Brain pericyte (primary cell): Measurements from ENCODE around the gene ARID1B.

ENCODE experiments used
- DNase-seq: peaks from one replicate; pipeline ENCODE4 v3.0.0-alpha.2; 2012; ENCODE audit warnings: low read depth, low spot score

ARID1B gene

DNA sequence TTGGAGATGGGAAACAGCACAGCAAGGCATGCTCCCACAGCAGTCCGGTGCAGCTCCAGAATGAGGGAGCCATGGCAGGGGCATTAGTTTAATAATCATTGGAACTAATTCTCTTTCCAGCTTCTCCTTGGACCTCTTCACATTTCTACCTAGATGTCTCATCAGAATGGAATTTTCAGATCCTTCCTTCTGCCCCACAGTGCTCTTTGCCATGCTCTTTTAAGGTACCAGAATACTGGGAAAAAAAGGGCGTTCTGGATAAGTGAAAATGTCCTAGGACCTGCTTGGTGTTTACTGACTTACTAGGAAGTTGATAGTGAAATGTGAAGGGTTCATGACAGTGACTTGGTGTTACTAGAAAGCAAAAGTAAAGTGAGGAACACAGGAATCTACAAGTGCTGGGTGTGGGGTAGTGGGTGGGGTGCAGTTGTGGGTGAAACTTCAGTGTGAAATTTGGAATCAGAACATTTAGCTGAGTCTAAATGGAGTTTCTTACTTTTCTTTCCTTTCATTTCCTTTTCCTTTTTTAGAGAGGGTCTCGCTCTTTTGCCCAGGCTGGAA lies 207.1 kb downstream of the ARID1B start:
- DNase-seq: no peak

DNA sequence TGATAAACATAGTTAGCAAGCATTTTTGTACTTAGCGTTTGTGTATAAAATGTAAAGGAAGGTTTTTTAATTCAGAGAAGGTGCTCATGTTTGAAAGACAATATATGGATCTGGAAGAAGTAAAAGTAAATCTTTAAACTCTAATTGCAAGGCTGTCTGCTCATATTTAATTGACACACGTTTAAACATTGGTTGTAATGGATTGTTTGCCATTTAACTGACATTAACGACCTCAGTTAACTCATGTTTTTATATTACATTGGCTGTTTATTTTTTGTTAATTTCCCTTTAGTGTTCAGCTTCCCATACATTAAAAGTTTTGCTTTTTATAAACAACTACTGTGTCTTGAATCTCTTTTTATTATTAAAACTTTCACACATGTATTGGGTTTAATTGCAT lies 208.1 kb downstream of the ARID1B start:
- DNase-seq: no peak

DNA sequence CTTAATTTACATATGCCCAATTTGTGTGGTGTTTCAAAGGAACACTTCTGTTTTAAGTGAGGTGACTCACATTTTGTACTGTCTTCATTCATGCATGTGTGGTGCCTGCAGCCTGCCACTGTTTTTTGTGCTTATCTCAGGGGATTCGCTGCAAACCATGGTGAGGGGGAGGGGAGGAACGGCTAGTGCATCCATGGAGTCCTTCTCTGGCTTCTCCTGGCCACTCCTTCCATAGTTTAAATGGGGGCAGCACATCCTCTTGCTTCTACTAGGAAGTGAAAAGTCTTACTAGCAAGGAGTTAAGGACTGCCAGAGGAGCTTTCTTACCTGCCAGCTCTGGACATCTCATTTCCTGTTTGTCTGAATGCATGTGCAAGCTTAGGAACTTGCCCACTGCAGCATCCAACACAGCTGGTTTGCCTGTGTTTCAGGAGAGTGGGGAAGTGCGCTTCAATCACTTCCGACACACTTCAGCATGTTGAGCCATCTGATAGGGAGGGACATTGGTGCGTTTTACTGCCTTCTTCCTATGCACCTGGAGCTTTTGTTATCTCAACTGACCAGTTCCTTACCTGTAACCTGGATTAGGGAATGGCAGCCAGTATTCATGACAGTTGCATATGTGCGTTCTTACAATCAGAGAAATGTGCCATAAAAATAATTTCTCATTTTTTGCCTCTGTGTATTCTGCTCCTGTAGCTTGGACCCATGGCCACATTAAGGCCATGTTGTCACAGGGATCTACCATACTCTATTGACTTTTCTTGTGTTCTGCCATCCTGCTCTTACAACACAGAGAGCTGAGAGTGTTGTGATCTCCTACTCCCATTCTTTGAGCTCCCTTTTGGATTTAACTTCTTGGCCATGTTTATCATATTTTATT lies 211.3 kb downstream of the ARID1B start:
- DNase-seq: no peak

DNA sequence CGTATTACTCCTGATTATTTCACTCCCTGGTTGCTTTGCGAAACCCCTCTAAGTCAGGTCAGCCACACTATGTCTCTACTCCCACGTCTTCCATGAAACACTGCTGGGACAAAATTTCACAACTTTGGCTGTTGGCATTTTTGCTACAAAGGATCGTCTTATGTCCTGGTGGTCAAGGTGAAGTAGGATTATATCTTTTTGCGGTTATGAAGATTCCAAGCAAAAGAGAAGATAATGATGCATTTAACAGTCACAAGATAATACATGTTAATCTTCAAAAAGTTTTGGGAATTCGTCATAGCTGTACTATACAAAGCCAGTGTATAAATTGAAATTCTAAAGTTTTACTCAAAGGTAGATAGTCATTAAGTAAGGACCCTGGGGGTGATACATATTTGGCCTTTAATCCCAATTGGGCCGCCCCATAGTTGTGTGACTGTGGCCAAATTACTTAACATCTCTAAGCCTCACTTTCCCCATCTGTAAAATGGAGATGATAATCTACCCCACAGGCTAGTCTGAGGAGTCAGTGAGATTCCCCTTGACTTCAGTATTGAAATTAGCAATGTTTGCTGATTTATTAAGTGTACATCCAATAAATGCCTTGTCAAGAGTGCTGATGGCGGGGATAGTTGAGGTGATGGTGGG lies 212.1 kb downstream of the ARID1B start:
- DNase-seq: no peak

DNA sequence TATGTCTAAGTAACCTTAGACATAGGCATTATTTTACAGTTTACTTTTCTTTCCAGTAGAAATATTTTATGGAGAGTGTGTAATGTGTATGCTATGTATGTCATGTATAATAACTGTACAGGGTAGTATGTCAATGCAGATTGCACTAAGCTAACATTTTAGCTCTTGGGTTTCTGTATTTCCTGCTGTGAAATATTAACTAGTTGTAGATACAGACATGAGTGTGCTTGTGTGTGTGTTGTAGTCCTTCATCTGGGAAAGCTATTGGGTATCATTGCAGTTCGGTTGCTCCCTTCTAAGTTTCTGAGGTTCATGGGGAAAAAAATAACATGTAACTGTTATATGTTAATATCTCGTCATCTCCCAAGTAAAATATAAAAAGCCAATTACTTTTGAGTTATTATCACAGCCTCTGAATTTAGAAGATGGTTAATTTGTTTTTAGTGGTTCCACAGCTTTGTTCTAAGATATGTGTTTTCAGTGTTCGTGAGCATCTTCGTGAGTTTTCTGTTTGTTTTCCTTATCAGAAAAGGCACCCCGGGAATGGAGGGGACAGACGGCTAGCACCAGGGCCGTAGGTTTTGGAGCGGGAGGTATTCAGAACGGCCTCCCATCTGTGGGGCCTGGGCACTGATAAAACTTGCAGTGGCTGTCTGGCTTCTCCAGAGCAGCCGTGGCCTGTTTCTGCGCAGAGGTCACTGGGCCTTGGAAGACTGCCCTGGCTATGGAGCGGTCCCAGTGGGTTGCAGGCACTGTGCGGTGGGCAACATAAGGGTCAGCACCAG lies 215.0 kb downstream of the ARID1B start:
- no peak for DNase-seq

DNA sequence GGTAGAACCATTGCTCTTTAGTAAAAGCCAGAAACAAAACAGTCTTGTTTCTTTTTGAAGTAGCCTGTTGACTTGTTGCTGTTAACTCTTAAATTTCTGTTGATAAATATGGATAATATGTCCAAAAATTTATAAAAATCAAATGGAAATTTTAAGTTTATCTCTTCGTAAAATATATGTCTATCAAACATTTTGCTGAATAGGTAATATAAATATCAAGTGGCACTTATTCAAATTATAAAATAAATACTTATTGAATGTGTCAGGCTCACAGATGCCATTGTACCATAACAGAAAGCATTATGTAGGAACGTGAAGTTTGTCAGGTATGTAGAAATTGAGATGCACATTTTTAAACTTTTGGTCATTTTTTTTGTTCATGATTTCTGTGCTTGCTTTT lies 216.5 kb downstream of the ARID1B start:
- DNase-seq: no peak

DNA sequence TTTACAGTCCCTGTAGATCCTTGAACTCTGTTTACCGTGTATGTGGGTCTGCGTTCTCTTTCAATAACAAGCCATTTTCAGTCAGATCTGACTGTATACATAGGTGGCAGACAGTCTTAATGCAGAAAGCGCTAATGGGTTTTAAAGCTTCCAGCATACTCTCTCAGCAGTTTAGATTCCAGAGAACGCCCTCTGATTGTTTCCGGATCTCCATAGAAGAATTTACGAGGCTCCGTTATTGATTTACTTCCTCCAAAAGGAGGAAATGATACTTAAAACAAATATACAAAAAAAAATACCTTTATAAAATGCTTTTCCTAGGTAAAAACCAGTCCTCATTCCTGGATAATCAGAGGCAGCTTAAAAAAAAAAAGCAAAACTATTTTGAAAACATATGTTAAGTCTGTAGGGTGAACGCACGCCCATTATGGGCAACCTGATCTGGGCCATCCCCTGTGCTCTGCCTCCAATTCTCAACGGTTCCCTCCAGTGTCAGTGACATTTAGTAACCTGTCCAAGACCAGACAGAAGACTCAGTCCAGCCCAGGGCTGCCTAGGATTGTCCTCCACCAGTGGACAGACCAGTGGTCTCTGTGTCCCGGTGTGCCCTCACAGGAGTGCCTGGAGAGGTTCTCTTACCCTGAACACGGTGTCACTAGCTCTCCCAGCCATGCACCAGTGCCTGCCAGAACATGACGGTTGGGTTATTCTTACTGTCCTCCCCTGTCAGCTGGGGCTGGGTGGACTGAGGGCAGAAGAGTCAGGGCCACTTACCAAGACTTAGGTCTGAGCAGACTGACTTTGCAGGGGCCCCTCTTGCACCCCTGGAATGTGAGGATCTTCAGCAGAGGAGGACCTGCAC lies 217.3 kb downstream of the ARID1B start:
- no peak for DNase-seq

DNA sequence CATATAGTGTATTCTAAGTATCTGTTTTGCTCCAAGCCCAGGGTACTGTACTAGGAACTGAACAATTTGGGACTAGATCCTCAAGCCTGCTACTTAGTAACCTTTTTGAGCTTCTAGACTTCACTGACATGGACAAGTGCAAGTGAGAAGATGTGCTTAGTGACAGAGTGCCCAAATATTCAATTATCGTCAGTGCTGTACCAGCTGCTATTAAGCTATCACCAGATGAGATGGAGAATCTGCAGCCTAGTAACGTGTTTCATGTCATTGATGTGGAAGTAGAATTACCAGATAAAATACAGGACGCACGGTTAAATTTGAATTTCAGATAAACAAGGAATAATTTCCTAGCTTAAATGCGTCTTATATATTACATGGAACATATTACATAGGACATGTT lies 218.3 kb downstream of the ARID1B start:
- DNase-seq: no peak

DNA sequence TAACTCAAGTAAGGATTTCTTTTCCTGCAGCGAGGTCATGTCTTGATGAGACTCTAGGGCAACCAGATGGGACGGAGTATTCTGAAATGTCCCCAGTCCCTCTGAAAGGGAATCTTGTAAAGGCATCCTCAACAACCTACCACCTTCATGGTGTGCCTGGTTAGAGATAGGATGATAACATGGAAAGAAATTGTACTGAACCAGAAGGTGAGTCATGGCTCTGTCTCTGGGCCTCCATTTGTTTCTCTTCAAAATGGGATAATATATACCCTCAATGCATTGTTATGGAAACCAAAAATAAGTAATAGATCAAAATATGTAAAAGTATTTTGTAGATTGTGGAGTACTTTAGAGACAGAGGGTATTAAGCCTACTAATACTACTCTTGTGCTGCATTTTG lies 219.1 kb downstream of the ARID1B start:
- no peak for DNase-seq

DNA sequence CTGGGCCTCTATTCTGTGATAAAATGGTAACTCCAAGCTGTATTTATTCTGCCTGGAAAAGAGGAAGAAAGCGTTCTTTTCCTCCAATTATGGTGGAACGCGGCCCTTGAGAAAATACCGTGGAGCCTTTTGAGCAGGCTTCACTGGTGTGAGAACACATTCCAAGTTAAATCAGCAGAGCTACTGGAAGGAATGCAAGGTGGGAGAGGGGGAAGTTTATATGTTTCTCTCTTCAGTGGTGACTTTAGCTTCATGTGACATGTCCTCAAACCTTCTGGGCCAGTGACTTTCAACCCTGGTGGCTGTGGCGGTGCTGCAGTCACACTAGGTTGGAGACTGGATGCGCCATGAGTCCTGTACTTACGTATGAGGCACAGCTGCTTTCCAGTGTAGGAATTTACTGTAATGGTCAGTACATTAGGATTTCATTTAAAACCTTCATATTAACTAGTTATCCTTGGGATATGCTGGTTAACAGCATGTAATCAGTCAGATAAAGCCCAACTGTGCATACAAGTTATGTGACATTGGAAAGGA lies 221.7 kb downstream of the ARID1B start:
- no peak for DNase-seq

DNA sequence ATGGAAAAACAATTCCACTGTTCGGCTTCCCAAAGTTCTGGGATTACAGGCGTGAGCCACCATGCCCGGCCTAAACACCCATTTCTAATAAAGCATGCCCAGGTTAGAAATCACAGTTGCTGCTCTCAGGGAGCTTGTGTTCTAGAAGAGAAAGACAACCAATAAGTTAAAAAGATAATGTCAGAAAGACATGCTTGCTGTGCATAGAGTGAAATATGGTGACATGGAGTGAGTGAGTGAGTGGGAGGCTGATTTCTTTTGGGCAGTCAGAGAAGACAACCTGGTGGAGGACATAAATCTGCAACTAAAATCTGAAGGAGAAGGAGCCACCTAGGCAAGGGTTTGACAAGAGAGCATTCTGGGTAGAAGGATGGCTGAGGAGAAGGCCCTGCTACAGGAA lies 222.6 kb downstream of the ARID1B start:
- no peak for DNase-seq

DNA sequence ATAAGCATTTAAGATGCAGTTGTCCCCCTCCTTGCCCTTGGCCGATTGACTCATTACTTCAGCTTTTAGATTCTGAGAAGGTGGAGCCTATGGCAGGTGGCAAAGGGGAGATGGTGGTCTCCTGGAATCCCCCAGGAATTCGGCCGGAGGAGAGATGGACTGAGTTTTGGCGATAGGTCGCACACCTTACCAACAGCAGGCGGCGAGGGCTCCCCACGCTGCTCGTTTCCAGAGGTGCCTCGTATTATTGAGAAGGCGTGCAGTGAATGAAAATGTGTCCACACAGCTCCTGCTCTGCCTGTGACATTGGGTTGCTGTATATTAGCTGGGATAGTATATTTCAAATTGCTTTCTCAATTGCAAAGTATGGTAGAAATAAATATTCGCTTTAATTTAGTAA lies 224.5 kb downstream of the ARID1B start:
- DNase-seq: no peak

DNA sequence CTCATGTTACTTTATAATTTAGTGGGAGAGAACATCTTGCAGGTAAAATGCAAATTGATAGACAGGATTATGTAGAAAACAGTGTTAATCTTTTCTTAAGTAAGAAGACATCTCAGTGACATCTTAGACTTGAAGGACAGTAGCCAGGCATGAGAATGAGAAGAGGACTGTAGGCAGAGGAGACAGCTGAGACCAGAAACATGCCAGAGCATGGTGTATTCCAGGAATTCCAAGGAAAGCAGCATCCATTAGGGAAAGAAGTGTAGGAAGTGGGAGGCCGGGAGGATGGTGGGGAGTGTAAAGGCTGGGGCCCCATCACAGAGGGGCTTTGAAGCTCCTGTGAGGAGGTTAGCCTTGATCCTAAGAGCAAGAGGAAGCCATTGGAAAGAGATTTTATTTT lies 225.6 kb downstream of the ARID1B start:
- no peak for DNase-seq

DNA sequence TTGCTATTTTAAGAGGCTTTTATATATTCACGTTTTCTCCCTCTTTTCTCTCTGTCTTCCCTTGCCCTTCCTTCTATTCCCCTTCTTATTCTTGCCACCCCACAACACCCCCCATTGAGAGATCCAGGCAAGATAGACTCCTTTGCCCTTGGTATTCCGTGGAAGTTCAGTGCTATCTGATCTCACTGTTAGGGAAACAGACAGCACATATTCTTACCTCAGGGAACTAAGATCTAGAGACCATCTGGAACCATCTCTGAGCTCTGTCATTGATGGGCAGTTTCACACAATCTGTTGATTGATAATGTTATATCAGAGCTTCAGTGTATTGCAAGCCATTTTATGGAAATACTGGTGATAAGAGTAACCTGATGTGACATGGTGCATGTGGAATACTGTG lies 228.8 kb downstream of the ARID1B start:
- no peak for DNase-seq

DNA sequence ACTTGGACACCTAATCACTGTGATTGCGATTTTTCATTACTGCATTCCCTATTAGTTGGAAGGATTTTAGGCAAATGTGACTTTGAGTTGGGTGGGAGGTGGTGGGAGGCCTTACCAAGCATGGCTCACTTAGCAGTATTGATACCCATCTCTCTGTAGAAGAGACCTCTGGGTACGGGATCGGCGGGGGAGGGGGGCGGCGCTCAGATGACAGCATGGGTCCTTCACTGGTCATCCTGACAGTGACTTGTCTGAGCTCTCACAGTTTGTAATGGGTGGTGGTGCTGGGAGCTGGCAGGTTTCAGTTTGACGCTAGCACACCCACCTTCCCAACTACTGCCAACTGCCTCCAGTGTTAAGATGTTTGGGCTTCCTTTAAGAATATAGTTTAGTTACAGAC lies 231.4 kb downstream of the ARID1B start:
- DNase-seq: no peak

DNA sequence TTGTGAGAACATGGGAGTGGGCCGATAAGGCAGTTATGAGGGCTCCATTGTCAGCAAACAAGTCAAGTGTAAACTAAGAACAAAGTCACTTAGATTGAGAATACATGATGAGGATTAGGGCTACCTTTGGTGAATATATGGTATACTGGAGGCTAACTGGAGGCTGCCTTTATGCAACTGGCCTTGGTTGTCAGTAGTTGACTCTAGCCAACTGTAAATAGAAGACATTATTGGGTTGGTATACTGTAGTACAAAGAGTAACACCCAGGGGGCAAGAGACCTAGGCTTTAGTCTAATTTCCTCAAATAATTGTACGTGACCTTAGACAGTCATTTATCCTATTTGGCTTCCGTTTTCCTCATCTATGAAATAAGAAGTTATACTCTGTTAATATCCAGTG lies 235.2 kb downstream of the ARID1B start:
- DNase-seq: no peak

DNA sequence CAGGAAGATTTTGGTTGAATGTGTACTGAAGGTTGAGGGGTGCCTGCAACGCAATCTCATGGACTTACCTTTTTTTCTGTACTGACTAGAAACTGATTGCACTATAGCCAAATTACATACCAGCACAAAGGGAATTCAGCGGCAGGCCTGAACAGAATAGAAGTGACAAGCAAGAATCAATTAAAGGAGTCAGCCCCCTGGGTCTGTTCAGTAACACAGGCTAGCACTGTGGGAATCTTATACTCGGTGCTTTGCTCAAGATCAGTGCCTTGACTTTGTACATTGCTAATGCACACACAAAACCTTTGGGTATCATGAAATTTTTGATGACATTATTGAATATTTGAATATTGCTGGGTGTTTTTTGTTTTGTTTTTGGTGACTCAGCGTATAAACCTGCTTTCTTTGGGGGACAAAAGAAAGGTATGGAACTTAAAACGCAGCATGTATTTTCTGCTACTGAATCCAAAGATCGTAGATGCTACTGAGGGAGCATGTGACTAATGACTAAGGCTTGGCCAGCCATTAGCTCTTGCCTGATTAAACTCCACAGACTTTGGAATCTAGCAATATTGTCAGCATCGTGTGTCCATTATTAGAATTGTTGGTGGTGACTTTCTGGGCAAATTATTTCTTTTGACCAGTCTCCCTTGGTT lies 236.6 kb downstream of the ARID1B start:
- DNase-seq: no peak

DNA sequence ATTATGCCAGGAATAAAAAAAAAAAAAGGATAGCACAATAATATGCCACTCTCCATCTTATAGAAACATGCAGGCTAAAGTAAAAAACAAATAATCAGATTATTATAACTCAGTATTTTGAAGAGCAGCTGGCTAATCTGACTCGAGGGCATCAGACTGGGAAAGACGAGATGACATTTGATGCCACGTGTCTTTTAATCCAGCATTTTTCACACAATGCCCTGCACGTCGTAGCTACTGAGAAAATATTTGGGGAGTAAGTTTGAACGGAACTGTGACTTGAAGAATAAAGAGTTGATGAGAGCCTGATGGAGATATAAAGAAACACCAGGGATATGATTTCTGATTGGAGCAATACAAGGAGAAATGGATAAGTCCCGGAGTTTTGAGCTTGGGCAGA lies 237.7 kb downstream of the ARID1B start:
- no peak for DNase-seq

DNA sequence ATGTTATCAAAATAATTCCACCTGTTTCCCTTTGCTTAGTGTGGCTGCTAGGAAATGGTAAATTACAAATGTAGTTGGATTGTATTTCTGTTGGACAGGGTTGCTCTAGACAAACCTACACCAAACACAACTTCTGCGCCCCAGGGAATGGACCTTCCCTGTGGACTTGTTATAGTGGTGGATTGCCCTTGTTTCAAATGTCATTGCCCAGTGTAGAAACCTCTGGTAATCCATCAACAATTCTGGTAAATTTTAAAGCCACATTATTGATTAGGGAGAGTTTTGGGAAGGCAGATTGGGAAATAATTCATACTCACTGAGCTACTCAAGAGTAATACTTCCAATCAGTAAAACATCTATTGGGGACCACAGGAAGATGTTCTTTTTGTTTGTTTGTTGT lies 239.8 kb downstream of the ARID1B start:
- no peak for DNase-seq

DNA sequence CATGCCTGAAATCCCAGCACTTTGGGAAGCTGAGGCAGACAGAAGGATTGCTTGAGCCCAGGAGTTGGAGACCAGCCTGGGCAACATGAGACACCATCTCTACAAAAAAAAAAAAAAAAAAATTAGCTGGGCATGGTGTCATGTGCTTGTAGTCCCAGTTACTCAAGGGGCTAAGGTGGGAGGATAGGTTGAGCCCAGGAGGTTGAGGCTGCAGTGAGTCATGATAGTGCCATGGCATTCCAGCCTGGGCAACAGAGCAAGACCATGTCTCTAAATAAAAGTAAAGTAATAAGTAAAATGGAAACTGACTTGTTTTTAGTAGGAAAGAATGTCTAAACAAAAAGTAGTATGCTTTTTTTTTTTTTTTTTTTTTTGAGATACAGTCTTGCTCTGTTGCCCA lies 240.7 kb downstream of the ARID1B start:
- no peak for DNase-seq
